Epithelial cell of proximal tubule (primary cell): ENCODE data around the gene RHOBTB1. TPM values are rescaled to one million over a fixed set of nuclear protein-coding genes. Genes with fewer than 3 reads are reported as not detected.

Experiments
- DNase-seq: peaks from one replicate; pipeline ENCODE4 v3.0.0-alpha.2; 2011; ENCODE audit warnings: low read depth
- H3K4me3 ChIP-seq: 2 replicates; pipeline ENCODE4 v1.5.1; 2011; ENCODE audit warnings: low read depth, mild to moderate bottlenecking, low read length
- CTCF ChIP-seq: conservative IDR thresholded peaks from 2 replicates; pipeline ENCODE4 v1.5.1; 2012; ENCODE audit warnings: low read depth, mild to moderate bottlenecking, low read length
- total RNA-seq: library from RNA; depleted of rRNA; stranded (reverse); fragments of >200 nt; gene quantifications from 2 replicates; pipeline ENCODE4 v1.2.3, GENCODE V29; 2015

RHOBTB1 gene
- total RNA-seq, 1 donor from 2014 or later = 22.2 TPM

GRCh38 chr10:60932756-60933155 is 11.2 kb downstream of the RHOBTB1 start:
- DNase-seq = no peak
- no peak for TF ChIP-seq CTCF
- no peak overlapping the region for H3K4me3 ChIP-seq

DNA sequence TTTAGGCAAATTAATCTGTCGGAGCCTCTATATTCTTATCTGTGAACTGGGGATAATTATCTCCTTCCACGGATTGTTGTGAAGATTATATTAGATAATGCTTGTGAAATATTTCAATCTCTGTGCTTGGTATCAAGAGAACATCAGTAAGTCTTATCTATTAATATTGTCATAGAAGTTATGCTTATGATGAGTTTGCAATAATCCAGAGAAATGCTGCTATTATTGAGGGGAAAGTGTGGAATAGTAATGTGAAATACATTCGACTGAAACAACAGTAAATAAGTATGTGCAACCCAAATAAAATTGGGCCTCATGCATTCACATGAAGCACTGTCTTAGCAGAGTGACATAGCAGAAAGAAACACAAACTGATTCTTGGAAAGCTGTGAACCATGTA is 13.7 kb downstream of the RHOBTB1 start:
- TF ChIP-seq CTCF = no peak
- DNase-seq = no peak
- H3K4me3 ChIP-seq = no peak overlapping the region

DNA sequence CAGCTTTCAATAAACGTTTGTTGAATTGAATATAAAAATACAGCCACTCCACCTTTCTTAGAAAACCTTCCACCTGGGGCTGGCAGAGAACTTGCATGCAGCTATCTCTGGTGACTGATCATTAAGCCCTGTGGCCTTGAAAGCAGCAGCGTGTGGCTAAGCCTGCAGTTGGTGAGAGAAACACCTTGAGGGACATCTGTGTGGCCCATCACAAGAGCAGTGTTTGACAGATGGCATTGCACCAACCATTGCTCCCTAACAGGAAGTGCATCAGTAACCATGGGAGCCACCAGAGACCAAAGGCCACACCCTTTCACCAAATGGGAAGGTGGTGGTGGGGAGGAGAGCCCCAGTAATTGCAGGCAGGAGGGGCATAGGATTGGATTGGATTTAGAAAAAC is 22.4 kb downstream of the RHOBTB1 start:
- H3K4me3 ChIP-seq = no peak overlapping the region
- DNase-seq = no peak
- TF ChIP-seq CTCF = no peak

DNA sequence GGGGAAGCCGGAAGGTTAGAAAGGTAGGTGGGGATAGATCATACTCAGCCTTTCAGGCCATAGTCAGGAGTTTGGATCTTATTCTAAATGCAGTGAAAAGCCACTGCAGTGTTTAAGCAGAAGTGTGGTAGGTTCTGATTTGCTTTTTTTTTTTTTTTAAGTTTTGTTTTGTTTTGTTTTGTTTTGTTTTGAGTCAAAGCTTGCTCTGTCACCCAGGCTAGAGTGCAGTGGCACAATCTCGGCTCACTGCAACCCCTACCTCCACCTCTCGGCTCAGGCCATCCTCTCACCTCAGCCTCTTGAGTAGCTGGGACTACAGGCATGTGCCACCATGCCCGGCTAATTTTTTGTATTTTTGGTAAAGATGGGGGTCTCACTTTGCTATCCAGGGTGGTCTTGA is 23.5 kb downstream of the RHOBTB1 start:
- no peak overlapping the region for H3K4me3 ChIP-seq
- DNase-seq = no peak
- no peak for TF ChIP-seq CTCF

GRCh38 chr10:60919551-60919950 is 24.4 kb downstream of the RHOBTB1 start:
- DNase-seq = no peak
- no peak overlapping the region for H3K4me3 ChIP-seq
- TF ChIP-seq CTCF = no peak

DNA sequence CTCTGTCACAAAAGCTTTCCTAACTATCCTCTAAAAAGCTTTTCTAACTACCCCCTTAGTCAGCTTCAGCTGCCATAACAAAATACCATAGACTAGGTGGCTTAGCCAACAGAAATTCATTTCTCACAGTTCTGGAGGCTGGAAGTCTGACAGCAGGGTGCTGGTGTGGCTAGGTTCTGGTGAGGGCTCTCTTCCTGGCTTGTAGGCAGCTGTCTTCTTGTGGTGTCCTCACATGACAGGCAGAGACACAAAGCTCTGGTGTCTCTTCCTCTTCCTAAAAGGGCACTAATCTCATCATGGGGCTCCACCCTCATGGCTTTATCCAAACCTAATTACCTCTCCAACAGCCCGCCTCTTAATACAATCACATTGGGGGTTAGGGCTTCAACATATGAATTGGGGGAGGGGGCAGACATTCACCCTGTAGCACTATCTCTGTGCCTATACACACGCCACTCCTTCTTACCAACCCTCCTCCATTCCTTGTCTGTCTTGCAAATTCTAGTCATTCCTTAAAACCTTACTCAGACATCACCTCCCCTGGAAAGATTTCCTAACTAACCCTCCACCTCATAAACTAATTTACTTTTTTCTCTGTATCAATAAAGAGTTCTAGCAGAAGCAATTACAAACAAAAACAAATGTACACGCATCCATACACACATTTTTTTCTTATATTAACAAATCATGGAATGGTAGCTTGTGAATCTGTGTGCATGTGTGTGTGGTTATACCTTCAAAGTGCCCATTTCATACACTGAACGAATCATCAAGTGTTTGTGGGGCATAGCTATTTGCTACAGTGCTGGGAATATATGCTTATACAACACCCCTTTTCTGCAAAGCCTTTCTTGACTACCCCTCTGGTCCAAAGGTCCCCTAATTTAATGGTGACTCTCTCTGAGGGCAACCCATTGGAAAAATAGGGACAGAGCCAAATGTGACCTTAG is 26.4 kb downstream of the RHOBTB1 start:
- DNase-seq = no peak
- H3K4me3 ChIP-seq = no peak overlapping the region
- no peak for TF ChIP-seq CTCF

DNA sequence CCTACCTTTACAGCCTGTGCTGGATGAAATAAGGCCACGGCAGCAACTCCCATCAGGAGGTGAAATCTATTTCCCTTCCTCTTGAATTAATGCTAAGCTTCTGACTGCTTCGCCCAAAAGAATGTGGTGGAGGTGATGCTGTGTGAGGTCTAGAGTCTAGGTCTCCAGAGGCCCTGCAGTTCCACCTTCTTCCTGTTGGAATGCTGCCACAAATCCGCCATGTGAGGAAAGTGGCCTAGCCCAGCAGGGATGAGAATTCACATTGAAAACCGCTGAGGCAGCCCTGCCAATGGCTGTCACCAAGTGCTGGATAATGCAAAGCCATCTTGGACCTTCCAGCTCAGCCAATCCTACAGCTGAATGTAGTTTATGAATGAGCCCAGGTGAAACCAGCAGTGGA is 28.0 kb downstream of the RHOBTB1 start:
- TF ChIP-seq CTCF = peak; percentile 25
- DNase-seq = no peak
- H3K4me3 ChIP-seq = no peak overlapping the region
